Activated B cell treated with CpG ODN at 0.5 μM for 24 hours (primary cell): ENCODE measurements around the gene SCO1. TPM values are rescaled to one million over a fixed set of nuclear protein-coding genes. Genes with fewer than 3 reads are reported as not detected.
A peak's percentile ranks its signal among the peaks of the same experiment; 100 is the strongest.

Experiments
- ATAC-seq: fragments of 200-7000 bp; cut with Tn5 transposase; one replicate; pipeline ENCODE4 v1.10.0; 2021; ENCODE audit warnings: low read depth, mild to moderate bottlenecking, moderate library complexity
- CTCF ChIA-PET: fragments of 350-600 bp; sonication (Branson Sonifier 250); formaldehyde crosslinking; loops from one replicate; lab custom pipeline; 2021; ENCODE audit warnings: antibody characterized with exemption; lab: Charles Lee
- POLR2A ChIA-PET: fragments of 350-600 bp; sonication (Branson Sonifier 250); formaldehyde crosslinking; loops from one replicate; lab custom pipeline; 2021; ENCODE audit warnings: antibody characterized with exemption; lab: Charles Lee
- DNase-seq: peaks from one replicate; pipeline ENCODE4 v3.0.0; 2022
- H3K27ac Mint-ChIP-seq: one replicate; pipeline ENCODE4 v1.8.0; 2020; ENCODE audit warnings: mixed read lengths
- H3K27me3 Mint-ChIP-seq: one replicate; pipeline ENCODE4 v1.8.0; 2021; ENCODE audit warnings: mixed read lengths
- H3K36me3 Mint-ChIP-seq: one replicate; pipeline ENCODE4 v1.8.0; 2021; ENCODE audit warnings: low read depth, mixed read lengths
- H3K4me1 Mint-ChIP-seq: one replicate; pipeline ENCODE4 v1.8.0; 2021; ENCODE audit warnings: mixed read lengths
- H3K4me3 Mint-ChIP-seq: one replicate; pipeline ENCODE4 v1.8.0; 2020; ENCODE audit warnings: mild to moderate bottlenecking, mixed read lengths
- H3K9me3 Mint-ChIP-seq: one replicate; pipeline ENCODE4 v1.8.0; 2020; ENCODE audit warnings: mixed read lengths
- CTCF ChIP-seq: fragments of 200-600 bp; IDR thresholded peaks from one replicate; pipeline ENCODE4 v1.8.0; 2022; ENCODE audit warnings: antibody characterized with exemption, mild to moderate bottlenecking
- intact Hi-C: fragments of 100-400 bp; cut with micrococcal nuclease; formaldehyde crosslinking; loops from one replicate; pipeline ENCODE4 v1.15.1; 2024
- total RNA-seq: library from RNA; stranded (reverse); gene quantifications from 2 replicates; pipeline ENCODE4 v1.2.3, GENCODE V29; 2022

Gene SCO1
- total RNA-seq, 1 donor from 2014 or later: 33.3 TPM

GRCh38 chr17:10638151-10638550 is 59.2 kb downstream of the SCO1 start:
- intact Hi-C loops: no loop called here
- Mint-ChIP-seq H3K27me3 (no peaks in the 10 kb centered on the region), H3K4me3 (no peak overlapping the region), H3K4me1 (peaks cover 24% of the 10 kb centered on the region), H3K9me3 (no peaks in the 10 kb centered on the region), H3K27ac (no peak overlapping the region), H3K36me3 (peaks cover 54% of the 10 kb centered on the region)
- no peak for ATAC-seq
- no peak for TF ChIP-seq CTCF
- ChIA-PET POLR2A (no interaction called here), CTCF (interaction anchor here (1.2 kb wide), 1 partner anchor 9 kb away, joined by 4 read pairs; no protein-coding TSS in a partner anchor)
- DNase-seq: no peak

- peaks cover 36% of the 10 kb centered on the region for H3K36me3 Mint-ChIP-seq
- no peak for ATAC-seq
- peaks cover 27% of the 10 kb centered on the region for H3K4me1 Mint-ChIP-seq
- CTCF ChIA-PET: interaction anchor here (1.1 to 3.8 kb wide), 3 partner anchors 10 to 18 kb away, joined by 3 to 22 read pairs (median 8); no protein-coding TSS in a partner anchor
- no peak overlapping the region for H3K27ac Mint-ChIP-seq
- POLR2A ChIA-PET: interaction anchor here (0.6 kb wide), 1 partner anchor 16 kb away, joined by 7 read pairs; no protein-coding TSS in a partner anchor
- H3K27me3 Mint-ChIP-seq: no peaks in the 10 kb centered on the region
- no peak overlapping the region for H3K4me3 Mint-ChIP-seq
- no peak for DNase-seq
- intact Hi-C loops: no loop called here
- no peaks in the 10 kb centered on the region for H3K9me3 Mint-ChIP-seq
- TF ChIP-seq CTCF: no peak
These were observed 62.0 kb downstream of the SCO1 start for GRCh38 chr17:10635290-10635689.

GRCh38 chr17:10633738-10634379 is 63.5 kb downstream of the SCO1 start:
- ChIA-PET CTCF (interaction anchor here (1.1 to 3.8 kb wide), 4 partner anchors 12 to 211 kb away, joined by 4 to 22 read pairs (median 7); no protein-coding TSS in a partner anchor), POLR2A (interaction anchor here (0.6 to 1.1 kb wide), 2 partner anchors 64 to 565 kb away, joined by 3 to 4 read pairs; partner anchors contain the start of genes ADPRM and SCO1)
- Mint-ChIP-seq H3K36me3 (peaks cover 34% of the 10 kb centered on the region), H3K4me3 (peak overlapping the region; percentile 47), H3K9me3 (no peaks in the 10 kb centered on the region), H3K27me3 (no peaks in the 10 kb centered on the region), H3K4me1 (peaks cover 27% of the 10 kb centered on the region), H3K27ac (peak overlapping the region; percentile 67)
- no peak for TF ChIP-seq CTCF
- ATAC-seq (peak; percentile 95), DNase-seq (no peak)
- intact Hi-C loops: loop anchor here (5.0 kb wide), 1 partner anchor 63 kb away; the partner anchor contains the start of genes ADPRM and SCO1

- H3K9me3 Mint-ChIP-seq: no peaks in the 10 kb centered on the region
- intact Hi-C loops: loop anchor here (1.0 to 5.0 kb wide), 2 partner anchors 66 to 214 kb away; partner anchors contain the start of genes ADPRM and SCO1
- H3K36me3 Mint-ChIP-seq: peaks cover 23% of the 10 kb centered on the region
- no peak for ATAC-seq
- H3K4me1 Mint-ChIP-seq: peaks cover 27% of the 10 kb centered on the region
- POLR2A ChIA-PET: no interaction called here
- no peak for DNase-seq
- CTCF ChIA-PET: interaction anchor here (0.7 to 5.7 kb wide), 4 partner anchors 15 to 701 kb away, joined by 3 to 47 read pairs (median 10); no protein-coding TSS in a partner anchor
- H3K27me3 Mint-ChIP-seq: no peaks in the 10 kb centered on the region
- no peak overlapping the region for H3K4me3 Mint-ChIP-seq
- TF ChIP-seq CTCF: no peak
- H3K27ac Mint-ChIP-seq: no peak overlapping the region
These were observed 65.6 kb downstream of the SCO1 start for GRCh38 chr17:10631701-10632100.
